Caco-2 (cell line): ENCODE measurements around the gene ADGRL3. TPM values are rescaled to one million over a fixed set of nuclear protein-coding genes. Genes with fewer than 3 reads are reported as not detected.

ENCODE experiments used
- BruUV-seq: library from RNA; stranded (reverse); fragments of 400-500 nt; replicated peaks from 2 replicates; lab custom pipeline; 2021; lab: Mats Ljungman, UMichigan
- CTCF ChIA-PET: fragments of 300-600 bp; sonication (Branson Sonifier 250); formaldehyde crosslinking; loops from one replicate; lab custom pipeline; 2022; ENCODE audit warnings: antibody characterized with exemption; lab: Charles Lee
- POLR2A ChIA-PET: fragments of 300-600 bp; sonication (Branson Sonifier 250); formaldehyde crosslinking; loops from one replicate; lab custom pipeline; 2022; ENCODE audit warnings: antibody characterized with exemption; lab: Charles Lee
- DNase-seq, 2 experiments: peaks; one replicate each; pipeline versions ENCODE4 v3.0.0 to v3.0.0-alpha.2; 2020 to 2022
- H3K27me3 ChIP-seq: replicated peaks from 2 replicates; pipeline ENCODE4 v1.6.0; 2011; ENCODE audit warnings: low read length; ENCODE audit not compliant: control insufficient read depth, insufficient read depth
- H3K36me3 ChIP-seq: 2 replicates; pipeline ENCODE4 v1.5.1; 2011; ENCODE audit warnings: low read length; ENCODE audit not compliant: control insufficient read depth, insufficient read depth
- H3K4me1 ChIP-seq: fragments of 250-450 bp; sonication (Bioruptor Pico); 2 replicates; pipeline ENCODE4 v1.5.1; 2020; ENCODE audit warnings: mild to moderate bottlenecking
- H3K4me3 ChIP-seq: 2 replicates; pipeline ENCODE4 v1.5.1; 2011; ENCODE audit warnings: low read depth, mild to moderate bottlenecking, control low read depth, low read length
- H3K9me3 ChIP-seq: fragments of 250-450 bp; sonication (Bioruptor Pico); 2 replicates; pipeline ENCODE4 v1.5.1; 2020; ENCODE audit warnings: mild to moderate bottlenecking, moderate library complexity
- H3K27ac Mint-ChIP-seq: one replicate; pipeline ENCODE4 v1.8.0; 2022; ENCODE audit warnings: mixed read lengths; ENCODE audit not compliant: unreplicated experiment
- H3K27me3 Mint-ChIP-seq: one replicate; pipeline ENCODE4 v1.8.0; 2022; ENCODE audit warnings: mixed read lengths; ENCODE audit not compliant: insufficient read depth, unreplicated experiment
- H3K36me3 Mint-ChIP-seq: one replicate; pipeline ENCODE4 v1.8.0; 2022; ENCODE audit warnings: mild to moderate bottlenecking, mixed read lengths; ENCODE audit not compliant: insufficient read depth, unreplicated experiment
- H3K4me1 Mint-ChIP-seq: one replicate; pipeline ENCODE4 v1.8.0; 2022; ENCODE audit warnings: low read depth, mixed read lengths; ENCODE audit not compliant: unreplicated experiment
- H3K4me3 Mint-ChIP-seq: one replicate; pipeline ENCODE4 v1.8.0; 2022; ENCODE audit warnings: mild to moderate bottlenecking, moderate library complexity, mixed read lengths; ENCODE audit not compliant: unreplicated experiment
- H3K9me3 Mint-ChIP-seq: one replicate; pipeline ENCODE4 v1.8.0; 2022; ENCODE audit warnings: mixed read lengths; ENCODE audit not compliant: unreplicated experiment
- intact Hi-C: fragments of 100-400 bp; cut with micrococcal nuclease; formaldehyde crosslinking; loops from one replicate; pipeline ENCODE4 v1.10.0; 2022; ENCODE audit not compliant: unreplicated experiment
- total RNA-seq: library from RNA; stranded (reverse); gene quantifications from 2 replicates; pipeline ENCODE4 v1.2.3, GENCODE V29; 2022
- TF ChIP-seq, protein P1 (sequence below), 2 experiments: fragments of 200-600 bp in 1 of 2; IDR thresholded peaks; 1 replicate in 1 of 2; 2 replicates in 1 of 2; pipeline versions ENCODE4 v1.5.1 to v1.8.0; 2011 to 2022; ENCODE audit warnings: antibody characterized with exemption in 1 of 2, control low read depth in 1 of 2, inconsistent platforms in 1 of 2, low read depth in 1 of 2, low read length in 1 of 2, mild to moderate bottlenecking in 1 of 2, moderate library complexity in 1 of 2; ENCODE audit not compliant: insufficient read depth in 1 of 2, severe bottlenecking in 1 of 2, unreplicated experiment in 1 of 2

The ADGRL3 gene
- total RNA-seq, 1 experiment from 2014 or later = 1.5 TPM

- DNase-seq = no peak
- POLR2A ChIA-PET = no interaction called here
Measured at GRCh38 chr4:62093735-62094134, 893.6 kb downstream of the ADGRL3 start.

GRCh38 chr4:62096881-62097280, 896.8 kb downstream of the ADGRL3 start:
- no TSS peak for BruUV-seq
- intact Hi-C loops = no loop called here

More at GRCh38 chr4:62093735-62094134, 893.6 kb downstream of the ADGRL3 start:
- Histone ChIP-seq H3K4me1 (no peaks in the 10 kb centered on the region), H3K4me3 (no peak overlapping the region), H3K9me3 (no peaks in the 10 kb centered on the region), H3K27me3 (no peaks in the 10 kb centered on the region), H3K36me3 (no peaks in the 10 kb centered on the region)
- H3K4me1 Mint-ChIP-seq = no peaks in the 10 kb centered on the region
- H3K4me3 Mint-ChIP-seq = no peak overlapping the region
- no peak overlapping the region for H3K27ac Mint-ChIP-seq
- TF ChIP-seq, protein P1, sequence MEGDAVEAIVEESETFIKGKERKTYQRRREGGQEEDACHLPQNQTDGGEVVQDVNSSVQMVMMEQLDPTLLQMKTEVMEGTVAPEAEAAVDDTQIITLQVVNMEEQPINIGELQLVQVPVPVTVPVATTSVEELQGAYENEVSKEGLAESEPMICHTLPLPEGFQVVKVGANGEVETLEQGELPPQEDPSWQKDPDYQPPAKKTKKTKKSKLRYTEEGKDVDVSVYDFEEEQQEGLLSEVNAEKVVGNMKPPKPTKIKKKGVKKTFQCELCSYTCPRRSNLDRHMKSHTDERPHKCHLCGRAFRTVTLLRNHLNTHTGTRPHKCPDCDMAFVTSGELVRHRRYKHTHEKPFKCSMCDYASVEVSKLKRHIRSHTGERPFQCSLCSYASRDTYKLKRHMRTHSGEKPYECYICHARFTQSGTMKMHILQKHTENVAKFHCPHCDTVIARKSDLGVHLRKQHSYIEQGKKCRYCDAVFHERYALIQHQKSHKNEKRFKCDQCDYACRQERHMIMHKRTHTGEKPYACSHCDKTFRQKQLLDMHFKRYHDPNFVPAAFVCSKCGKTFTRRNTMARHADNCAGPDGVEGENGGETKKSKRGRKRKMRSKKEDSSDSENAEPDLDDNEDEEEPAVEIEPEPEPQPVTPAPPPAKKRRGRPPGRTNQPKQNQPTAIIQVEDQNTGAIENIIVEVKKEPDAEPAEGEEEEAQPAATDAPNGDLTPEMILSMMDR (IDR thresholded peaks at IDR 0.05; ENCODE audit: insufficient read depth in 1 of 2, low read depth in 1 of 2, low read length in 1 of 2, severe bottlenecking in 1 of 2, unreplicated experiment in 1 of 2) = no peak
- intact Hi-C loops = no loop called here
- no TSS peak for BruUV-seq
- peaks cover 24% of the 10 kb centered on the region for H3K9me3 Mint-ChIP-seq
- H3K27me3 Mint-ChIP-seq = peaks cover 3% of the 10 kb centered on the region
- CTCF ChIA-PET = no interaction called here
- H3K36me3 Mint-ChIP-seq = no peaks in the 10 kb centered on the region

DNA sequence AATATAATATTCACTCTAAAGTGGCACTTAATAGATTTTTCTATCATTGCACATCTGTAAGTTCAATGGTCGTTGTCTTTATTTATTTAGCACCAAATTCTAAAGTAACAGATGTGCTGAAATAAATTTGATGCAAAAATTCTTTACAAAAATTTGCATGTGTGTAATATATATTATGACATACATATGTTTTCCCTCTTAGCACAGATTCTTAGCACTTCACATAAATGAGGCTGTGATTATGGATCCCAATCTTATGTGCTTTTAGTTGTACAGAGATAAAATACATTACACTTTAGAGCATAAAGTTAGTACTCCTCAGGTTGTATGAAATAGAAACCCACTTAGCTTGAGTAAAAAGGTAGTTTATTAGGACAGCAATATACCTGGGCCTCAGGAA, 915.1 kb downstream of the ADGRL3 start:
- Histone ChIP-seq H3K9me3 (no peaks in the 10 kb centered on the region), H3K27me3 (no peaks in the 10 kb centered on the region), H3K4me1 (no peaks in the 10 kb centered on the region), H3K36me3 (no peaks in the 10 kb centered on the region), H3K4me3 (no peak overlapping the region)
- Mint-ChIP-seq H3K27me3 (no peaks in the 10 kb centered on the region), H3K27ac (no peak overlapping the region), H3K4me3 (no peak overlapping the region), H3K4me1 (no peaks in the 10 kb centered on the region), H3K9me3 (no peaks in the 10 kb centered on the region), H3K36me3 (no peaks in the 10 kb centered on the region)
- no peak for DNase-seq
- intact Hi-C loops = no loop called here
- ChIA-PET POLR2A (no interaction called here), CTCF (no interaction called here)
- BruUV-seq = no TSS peak
- TF ChIP-seq, protein P1 (IDR thresholded peaks at IDR 0.05; ENCODE audit: insufficient read depth in 1 of 2, low read depth in 1 of 2, low read length in 1 of 2, severe bottlenecking in 1 of 2, unreplicated experiment in 1 of 2) = no peak

More at GRCh38 chr4:62096881-62097280, 896.8 kb downstream of the ADGRL3 start:
- TF ChIP-seq, protein P1 (IDR thresholded peaks at IDR 0.05; ENCODE audit: insufficient read depth in 1 of 2, low read depth in 1 of 2, low read length in 1 of 2, severe bottlenecking in 1 of 2, unreplicated experiment in 1 of 2) = no peak
- peaks cover 13% of the 10 kb centered on the region for H3K9me3 Mint-ChIP-seq
- no peak overlapping the region for H3K27ac Mint-ChIP-seq
- no peak overlapping the region for H3K4me3 ChIP-seq
- H3K36me3 Mint-ChIP-seq = no peaks in the 10 kb centered on the region
- no peak for DNase-seq
- H3K9me3 ChIP-seq = no peaks in the 10 kb centered on the region
- H3K27me3 ChIP-seq = no peaks in the 10 kb centered on the region
- no peak overlapping the region for H3K4me3 Mint-ChIP-seq
- POLR2A ChIA-PET = no interaction called here
- no peaks in the 10 kb centered on the region for H3K4me1 ChIP-seq
- no peaks in the 10 kb centered on the region for H3K36me3 ChIP-seq
- H3K27me3 Mint-ChIP-seq = peaks cover 3% of the 10 kb centered on the region
- CTCF ChIA-PET = no interaction called here
- H3K4me1 Mint-ChIP-seq = no peaks in the 10 kb centered on the region
